GM18505 (cell line): ENCODE results near the gene TBCD.

ENCODE experiments used
- ATAC-seq: cut with Tn5 transposase; IDR thresholded peaks from one replicate; pipeline ENCODE4 v1.9.1; 2021; ENCODE audit not compliant: unreplicated experiment
- POLR2A ChIP-seq: IDR thresholded peaks from 4 replicates; pipeline ENCODE4 v1.6.1; 2011; ENCODE audit warnings: borderline replicate concordance; ENCODE audit not compliant: insufficient read depth, insufficient read length; ENCODE audit errors: extremely low read depth

The TBCD gene

DNA sequence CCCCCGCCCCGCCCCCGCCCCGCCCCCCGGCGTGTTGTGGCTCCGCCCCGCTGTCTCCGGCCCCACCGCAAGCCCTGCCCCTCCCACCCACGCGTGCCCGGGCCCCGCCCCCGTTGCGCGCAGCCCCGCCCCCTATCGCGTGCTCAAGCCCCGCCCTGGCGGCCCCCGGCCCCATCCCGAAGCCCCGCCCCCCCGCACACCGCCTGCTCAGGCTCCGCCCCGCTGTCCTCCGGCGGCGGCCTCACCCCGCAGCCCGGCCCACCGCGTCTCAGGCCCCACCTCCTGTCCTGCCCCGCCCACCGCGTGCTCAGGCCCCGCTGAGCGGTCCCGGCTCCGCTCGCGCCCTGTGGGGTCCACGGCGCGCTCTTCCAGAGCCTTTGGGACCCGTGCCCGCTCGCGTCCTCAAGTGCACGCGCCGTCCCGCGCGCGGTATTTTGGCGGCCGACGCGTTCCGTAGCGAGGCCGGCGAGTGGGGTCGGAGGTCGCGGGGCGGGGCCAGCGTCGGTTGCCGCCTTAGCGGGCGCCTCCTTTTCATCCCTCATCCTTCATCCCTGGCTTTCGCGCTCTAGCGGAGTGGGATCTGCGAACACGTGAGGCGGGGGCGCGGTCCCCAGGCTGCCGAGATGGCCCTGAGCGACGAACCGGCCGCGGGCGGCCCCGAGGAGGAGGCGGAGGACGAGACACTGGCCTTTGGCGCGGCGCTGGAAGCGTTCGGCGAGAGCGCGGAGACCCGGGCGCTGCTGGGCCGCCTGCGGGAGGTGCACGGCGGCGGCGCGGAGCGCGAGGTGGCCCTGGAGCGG is at the start of gene TBCD:
TBCD (plus strand) TSS at position 495 of the 800 bp plus-strand sequence; CDS start at position 624, 129 bp downstream.
- peak; percentile 50 for TF ChIP-seq POLR2A
- peak; percentile 72 for ATAC-seq

GRCh38 chr17:82702231-82702927 is 49.5 kb upstream of the TBCD start:
- no peak for TF ChIP-seq POLR2A
- ATAC-seq: no peak

DNA sequence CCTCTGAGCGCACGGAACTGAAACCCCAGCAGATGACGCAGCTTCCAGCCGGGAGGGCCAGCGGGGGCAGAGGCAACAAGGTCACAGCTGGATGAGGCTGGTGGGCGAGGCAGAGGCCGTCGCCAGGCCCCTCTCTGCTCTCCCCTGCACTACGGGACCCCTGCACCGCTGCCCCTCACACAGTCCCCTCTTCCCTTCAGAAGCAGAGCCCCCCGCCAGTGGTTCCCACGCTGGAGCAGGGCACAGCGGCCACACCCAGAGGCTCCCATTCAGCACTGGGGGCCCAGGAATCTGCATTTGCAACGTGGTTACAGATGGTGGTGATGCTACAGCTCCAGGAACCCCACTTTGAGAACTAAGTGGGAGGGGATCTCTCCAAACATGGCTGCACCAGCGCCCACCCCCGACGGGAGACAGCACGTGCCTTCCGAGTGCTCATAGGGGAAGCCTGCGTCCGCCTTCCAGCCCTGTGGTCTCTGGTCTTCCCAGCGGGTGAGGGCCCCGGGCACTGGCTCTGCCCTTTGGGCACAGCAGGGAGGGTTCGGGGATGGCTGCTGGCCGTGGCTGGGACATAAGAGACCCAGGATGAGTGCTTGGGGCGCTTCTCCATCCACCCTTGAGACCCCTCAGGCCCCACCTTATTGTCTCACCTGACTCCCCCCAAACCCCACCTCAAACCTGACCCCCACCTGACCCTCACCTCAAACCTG is 48.7 kb upstream of the TBCD start:
- ATAC-seq: no peak

DNA sequence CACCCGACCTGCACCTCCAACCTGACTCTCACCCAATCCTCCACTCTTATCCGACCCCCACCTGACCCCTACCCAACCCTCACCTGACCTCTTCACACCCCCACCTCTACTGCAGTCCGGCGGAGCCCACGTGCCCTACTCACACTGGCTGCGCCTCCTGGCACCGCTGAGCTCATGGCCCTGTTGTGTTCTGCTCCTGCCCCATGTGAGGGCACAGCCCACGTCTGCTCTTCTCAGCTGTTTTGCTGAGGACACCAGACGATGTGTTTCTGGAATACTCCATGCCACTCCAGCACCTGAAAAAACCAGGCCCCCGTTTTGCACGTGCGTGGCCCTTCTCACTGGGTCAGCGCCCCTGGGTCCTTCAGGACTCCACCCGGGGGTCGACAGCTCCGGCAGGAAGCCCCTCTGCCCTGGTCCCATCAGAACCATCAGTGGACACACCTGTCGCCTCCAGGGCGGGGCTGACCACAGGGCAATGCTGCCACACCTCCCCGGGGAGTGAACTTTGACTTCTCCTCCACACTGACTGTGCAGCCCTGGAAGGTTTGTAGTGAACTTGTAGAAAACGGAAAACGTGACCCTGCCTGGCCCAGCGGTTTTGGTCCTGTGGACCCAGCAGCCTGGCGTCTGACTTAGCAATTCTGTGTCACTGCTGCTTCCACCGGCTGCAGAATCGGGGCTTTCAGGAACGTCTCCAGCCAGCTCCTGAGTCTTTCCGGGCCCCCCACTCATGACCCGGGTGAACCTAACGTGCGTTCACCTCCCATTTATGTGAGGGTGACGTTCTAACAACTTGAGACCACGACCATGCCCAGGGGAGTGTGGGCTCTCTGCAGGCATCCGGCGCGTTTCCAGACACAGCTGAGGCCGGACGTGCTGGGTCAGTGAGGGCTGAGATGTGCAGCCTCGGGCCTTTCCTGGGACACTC is 47.7 kb upstream of the TBCD start:
- ATAC-seq: no peak
- no peak for TF ChIP-seq POLR2A

More for the DNA sequence above, 48.7 kb upstream of the TBCD start:
- no peak for TF ChIP-seq POLR2A

GRCh38 chr17:82704886-82705285 is 47.0 kb upstream of the TBCD start:
- no peak for TF ChIP-seq POLR2A
- ATAC-seq: no peak

- no peak for ATAC-seq
- TF ChIP-seq POLR2A: no peak
Measured at GRCh38 chr17:82705756-82706155, 46.1 kb upstream of the TBCD start.

- no peak for ATAC-seq
- TF ChIP-seq POLR2A: no peak
Measured at GRCh38 chr17:82709024-82709675, 42.7 kb upstream of the TBCD start.

DNA sequence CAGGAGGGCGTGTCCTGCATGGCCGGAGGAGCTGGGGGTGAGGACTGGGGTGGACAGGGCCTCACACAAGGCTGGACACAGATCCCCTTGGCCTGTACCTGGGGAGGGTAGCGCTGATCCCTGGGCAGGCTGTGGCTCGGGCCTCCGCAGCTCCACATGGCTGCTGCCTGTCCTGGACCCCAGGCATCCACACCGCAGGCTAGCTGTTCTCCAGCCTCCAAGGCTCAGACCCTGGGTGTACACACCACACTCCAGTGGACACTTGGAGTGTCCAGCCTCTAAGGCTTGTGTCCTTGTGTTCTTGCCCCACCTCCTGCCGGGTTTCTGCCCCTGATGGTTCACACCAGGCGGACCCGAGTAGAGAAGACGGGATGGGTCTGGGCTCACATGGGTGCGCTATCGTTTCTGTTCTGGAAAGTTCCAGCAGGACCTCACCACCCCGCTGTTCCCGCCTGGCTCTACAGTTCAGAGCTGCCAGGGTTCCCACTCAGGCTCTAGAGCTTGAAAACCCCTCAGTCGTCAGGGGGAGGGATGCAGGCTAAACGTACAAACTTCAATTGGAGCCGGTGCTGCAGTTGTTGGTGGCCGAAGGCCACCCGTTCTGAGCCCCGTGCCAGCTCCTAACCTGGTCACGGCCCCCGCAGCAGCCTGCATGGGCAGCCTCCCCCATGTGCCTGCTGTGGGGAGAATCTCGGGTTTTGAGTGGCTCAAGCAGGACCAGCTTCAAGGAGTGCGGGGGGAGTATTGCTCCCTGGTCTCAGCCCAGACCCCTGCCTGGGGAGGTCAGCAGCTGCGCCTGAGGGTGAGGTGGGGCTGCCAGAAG is 42.0 kb upstream of the TBCD start:
- TF ChIP-seq POLR2A: no peak
- ATAC-seq: no peak

GRCh38 chr17:82710499-82711232 is 41.2 kb upstream of the TBCD start:
- ATAC-seq: no peak
- no peak for TF ChIP-seq POLR2A

- ATAC-seq: no peak
- no peak for TF ChIP-seq POLR2A
Measured at GRCh38 chr17:82713071-82713723, 38.7 kb upstream of the TBCD start.
